GM23338 (cell line): ENCODE measurements around the gene JAG1. TPM values are rescaled to one million over a fixed set of nuclear protein-coding genes. Genes with fewer than 3 reads are reported as not detected.

Experiments
- ATAC-seq: fragments of 200-7000 bp; cut with Tn5 transposase; 3 replicates; pipeline ENCODE4 v1.9.1; 2020
- DNase-seq: peaks from one replicate; pipeline ENCODE4 v3.0.0-alpha.2; 2015; ENCODE audit warnings: low spot score
- H2AFZ ChIP-seq: fragments of 200-600 bp; sonication (generic); 2 replicates; pipeline ENCODE4 v1.8.0; 2016; ENCODE audit warnings: antibody characterized with exemption, mild to moderate bottlenecking, moderate library complexity
- H3F3A ChIP-seq: fragments of 200-600 bp; sonication (generic); replicated peaks from 2 replicates; pipeline ENCODE4 v1.8.0; 2017; ENCODE audit warnings: antibody characterized with exemption, mixed run types, low read depth
- H3K27ac ChIP-seq: fragments of 200-600 bp; sonication (generic); 2 replicates; pipeline ENCODE4 v1.6.1; 2016; ENCODE audit warnings: low read depth
- H3K27me3 ChIP-seq: fragments of 200-600 bp; sonication (generic); 2 replicates; pipeline ENCODE4 v1.8.0; 2016; ENCODE audit warnings: mild to moderate bottlenecking, mixed run types, moderate library complexity; ENCODE audit not compliant: insufficient read depth
- H3K36me3 ChIP-seq: fragments of 200-600 bp; sonication (generic); 2 replicates; pipeline ENCODE4 v1.8.0; 2016; ENCODE audit warnings: mild to moderate bottlenecking; ENCODE audit not compliant: insufficient read depth
- H3K4me1 ChIP-seq: fragments of 200-600 bp; sonication (generic); 2 replicates; pipeline ENCODE4 v1.8.0; 2016; ENCODE audit warnings: mild to moderate bottlenecking, moderate library complexity; ENCODE audit not compliant: insufficient read depth
- H3K4me2 ChIP-seq: fragments of 200-600 bp; sonication (generic); 2 replicates; pipeline ENCODE4 v1.7.1; 2017; ENCODE audit warnings: mixed run types
- H3K4me3 ChIP-seq: fragments of 200-600 bp; sonication (generic); 2 replicates; pipeline ENCODE4 v1.6.1; 2016; ENCODE audit warnings: mixed run types
- H3K79me2 ChIP-seq: fragments of 200-600 bp; sonication (generic); replicated peaks from 2 replicates; pipeline ENCODE4 v1.8.0; 2017; ENCODE audit warnings: mild to moderate bottlenecking; ENCODE audit not compliant: insufficient read depth
- H3K9me2 ChIP-seq: fragments of 200-600 bp; sonication (generic); 2 replicates; pipeline ENCODE4 v1.8.0; 2017; ENCODE audit not compliant: insufficient read depth
- H4K20me1 ChIP-seq: fragments of 200-600 bp; sonication (generic); replicated peaks from 2 replicates; pipeline ENCODE4 v1.8.0; 2017; ENCODE audit warnings: mild to moderate bottlenecking; ENCODE audit not compliant: insufficient read depth
- H3K27ac Mint-ChIP-seq: 2 replicates; pipeline ENCODE4 v1.8.0; 2020; ENCODE audit warnings: inconsistent platforms, mild to moderate bottlenecking, moderate library complexity, mixed read lengths
- H3K27me3 Mint-ChIP-seq: 3 replicates; pipeline ENCODE4 v1.8.0; 2022; ENCODE audit warnings: low read depth, mild to moderate bottlenecking, moderate library complexity, mixed read lengths, inconsistent platforms; ENCODE audit not compliant: insufficient read depth, poor library complexity
- H3K36me3 Mint-ChIP-seq: 3 replicates; pipeline ENCODE4 v1.8.0; 2021; ENCODE audit warnings: low read depth, mild to moderate bottlenecking, inconsistent platforms, moderate library complexity, mixed read lengths
- H3K4me1 Mint-ChIP-seq: 3 replicates; pipeline ENCODE4 v1.8.0; 2020; ENCODE audit warnings: mild to moderate bottlenecking, inconsistent platforms, mixed read lengths
- H3K4me3 Mint-ChIP-seq: 3 replicates; pipeline ENCODE4 v1.8.0; 2021; ENCODE audit warnings: moderate library complexity, mild to moderate bottlenecking, inconsistent platforms, mixed read lengths
- H3K9me3 Mint-ChIP-seq: 3 replicates; pipeline ENCODE4 v1.8.0; 2020; ENCODE audit warnings: moderate library complexity, mild to moderate bottlenecking, inconsistent platforms, mixed read lengths
- CREB1 ChIP-seq: fragments of 250-450 bp; sonication (Bioruptor Pico); IDR thresholded peaks from 2 replicates; pipeline ENCODE4 v1.5.0; 2020; ENCODE audit warnings: low read depth, mild to moderate bottlenecking, moderate library complexity
- EZH2 ChIP-seq: fragments of 200-600 bp; sonication (generic); IDR thresholded peaks from one replicate; pipeline ENCODE4 v1.8.0; 2017; ENCODE audit warnings: antibody characterized with exemption, mild to moderate bottlenecking, low read depth; ENCODE audit not compliant: unreplicated experiment
- JUNB ChIP-seq: IDR thresholded peaks from one replicate; pipeline ENCODE4 v1.6.1; 2016; ENCODE audit warnings: antibody characterized with exemption; ENCODE audit not compliant: unreplicated experiment
- NANOG ChIP-seq: IDR thresholded peaks from 2 replicates; pipeline ENCODE4 v1.6.1; 2016; ENCODE audit warnings: antibody characterized with exemption, borderline replicate concordance
- POLR2AphosphoS5 ChIP-seq: IDR thresholded peaks from 2 replicates; pipeline ENCODE4 v1.6.1; 2016; ENCODE audit warnings: antibody characterized with exemption, low read depth
- ZNF331 ChIP-seq: fragments of 250-450 bp; sonication (Bioruptor Pico); IDR thresholded peaks from 2 replicates; pipeline ENCODE4 v1.5.0; 2020; ENCODE audit warnings: low read depth, mild to moderate bottlenecking, moderate library complexity
- polyA plus RNA-seq: library from polyadenylated mRNA; unstranded; fragments of >200 nt; fragmentation: Nextera tagmentation; extraction: Ambion mirVana; gene quantifications from 2 replicates; pipeline ENCODE4 v1.2.1, GENCODE V29; 2016
- total RNA-seq: library from RNA; depleted of rRNA; stranded (reverse); fragments of >200 nt; shearing (Covaris generic); gene quantifications from 2 replicates; pipeline ENCODE4 v1.2.3, GENCODE V29; 2014
- TF ChIP-seq, protein P1 (sequence below): IDR thresholded peaks from one replicate; pipeline ENCODE4 v1.6.1; 2018; ENCODE audit warnings: antibody characterized with exemption; ENCODE audit not compliant: unreplicated experiment
- TF ChIP-seq, protein P2 (sequence below), 2 experiments: fragments of 200-600 bp in 1 of 2; sonication (generic) in 1 of 2; conservative IDR thresholded peaks; 2 replicates each; pipeline versions ENCODE4 v1.5.1 to v1.6.1; 2016 to 2017; ENCODE audit warnings: antibody characterized with exemption in 2 of 2, low read depth in 2 of 2, mild to moderate bottlenecking in 2 of 2, moderate library complexity in 1 of 2
- TF ChIP-seq, protein P3 (sequence below): fragments of 250-450 bp; sonication (Bioruptor Pico); IDR thresholded peaks from 2 replicates; pipeline ENCODE4 v1.5.0; 2020; ENCODE audit warnings: mild to moderate bottlenecking, moderate library complexity

The JAG1 gene
- total and polyA plus RNA-seq, 2 experiments from 2014 or later: 9.7 to 46.5 TPM

DNA sequence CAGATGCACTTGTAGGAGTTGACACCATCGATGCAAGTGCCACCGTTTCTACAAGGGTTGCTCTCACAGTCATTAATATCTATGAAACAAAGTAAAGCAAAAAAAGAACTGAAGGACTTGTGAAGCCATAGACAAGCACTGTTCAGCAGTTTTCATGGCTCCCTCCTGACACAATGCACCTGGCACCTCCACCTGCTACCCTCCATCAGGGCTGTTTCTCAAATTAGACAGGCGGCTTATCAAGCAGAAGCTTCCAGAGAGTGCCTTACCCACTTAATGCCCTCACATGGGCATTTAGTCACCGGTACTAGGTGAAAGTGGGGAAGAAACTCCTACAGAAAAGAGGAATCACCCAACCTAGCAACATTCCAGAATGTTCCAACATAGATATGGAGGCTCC, 27.8 kb downstream of the JAG1 start (continued):
- TF ChIP-seq, protein P1, sequence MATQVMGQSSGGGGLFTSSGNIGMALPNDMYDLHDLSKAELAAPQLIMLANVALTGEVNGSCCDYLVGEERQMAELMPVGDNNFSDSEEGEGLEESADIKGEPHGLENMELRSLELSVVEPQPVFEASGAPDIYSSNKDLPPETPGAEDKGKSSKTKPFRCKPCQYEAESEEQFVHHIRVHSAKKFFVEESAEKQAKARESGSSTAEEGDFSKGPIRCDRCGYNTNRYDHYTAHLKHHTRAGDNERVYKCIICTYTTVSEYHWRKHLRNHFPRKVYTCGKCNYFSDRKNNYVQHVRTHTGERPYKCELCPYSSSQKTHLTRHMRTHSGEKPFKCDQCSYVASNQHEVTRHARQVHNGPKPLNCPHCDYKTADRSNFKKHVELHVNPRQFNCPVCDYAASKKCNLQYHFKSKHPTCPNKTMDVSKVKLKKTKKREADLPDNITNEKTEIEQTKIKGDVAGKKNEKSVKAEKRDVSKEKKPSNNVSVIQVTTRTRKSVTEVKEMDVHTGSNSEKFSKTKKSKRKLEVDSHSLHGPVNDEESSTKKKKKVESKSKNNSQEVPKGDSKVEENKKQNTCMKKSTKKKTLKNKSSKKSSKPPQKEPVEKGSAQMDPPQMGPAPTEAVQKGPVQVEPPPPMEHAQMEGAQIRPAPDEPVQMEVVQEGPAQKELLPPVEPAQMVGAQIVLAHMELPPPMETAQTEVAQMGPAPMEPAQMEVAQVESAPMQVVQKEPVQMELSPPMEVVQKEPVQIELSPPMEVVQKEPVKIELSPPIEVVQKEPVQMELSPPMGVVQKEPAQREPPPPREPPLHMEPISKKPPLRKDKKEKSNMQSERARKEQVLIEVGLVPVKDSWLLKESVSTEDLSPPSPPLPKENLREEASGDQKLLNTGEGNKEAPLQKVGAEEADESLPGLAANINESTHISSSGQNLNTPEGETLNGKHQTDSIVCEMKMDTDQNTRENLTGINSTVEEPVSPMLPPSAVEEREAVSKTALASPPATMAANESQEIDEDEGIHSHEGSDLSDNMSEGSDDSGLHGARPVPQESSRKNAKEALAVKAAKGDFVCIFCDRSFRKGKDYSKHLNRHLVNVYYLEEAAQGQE: no peak
- TF ChIP-seq, protein P2, sequence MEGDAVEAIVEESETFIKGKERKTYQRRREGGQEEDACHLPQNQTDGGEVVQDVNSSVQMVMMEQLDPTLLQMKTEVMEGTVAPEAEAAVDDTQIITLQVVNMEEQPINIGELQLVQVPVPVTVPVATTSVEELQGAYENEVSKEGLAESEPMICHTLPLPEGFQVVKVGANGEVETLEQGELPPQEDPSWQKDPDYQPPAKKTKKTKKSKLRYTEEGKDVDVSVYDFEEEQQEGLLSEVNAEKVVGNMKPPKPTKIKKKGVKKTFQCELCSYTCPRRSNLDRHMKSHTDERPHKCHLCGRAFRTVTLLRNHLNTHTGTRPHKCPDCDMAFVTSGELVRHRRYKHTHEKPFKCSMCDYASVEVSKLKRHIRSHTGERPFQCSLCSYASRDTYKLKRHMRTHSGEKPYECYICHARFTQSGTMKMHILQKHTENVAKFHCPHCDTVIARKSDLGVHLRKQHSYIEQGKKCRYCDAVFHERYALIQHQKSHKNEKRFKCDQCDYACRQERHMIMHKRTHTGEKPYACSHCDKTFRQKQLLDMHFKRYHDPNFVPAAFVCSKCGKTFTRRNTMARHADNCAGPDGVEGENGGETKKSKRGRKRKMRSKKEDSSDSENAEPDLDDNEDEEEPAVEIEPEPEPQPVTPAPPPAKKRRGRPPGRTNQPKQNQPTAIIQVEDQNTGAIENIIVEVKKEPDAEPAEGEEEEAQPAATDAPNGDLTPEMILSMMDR (conservative IDR thresholded peaks at IDR 0.05; ENCODE audit: low read depth in 2 of 2): no peak
- TF ChIP-seq POLR2AphosphoS5 (no peak), CREB1 (CRISPR knock-in tag) (no peak)

DNA sequence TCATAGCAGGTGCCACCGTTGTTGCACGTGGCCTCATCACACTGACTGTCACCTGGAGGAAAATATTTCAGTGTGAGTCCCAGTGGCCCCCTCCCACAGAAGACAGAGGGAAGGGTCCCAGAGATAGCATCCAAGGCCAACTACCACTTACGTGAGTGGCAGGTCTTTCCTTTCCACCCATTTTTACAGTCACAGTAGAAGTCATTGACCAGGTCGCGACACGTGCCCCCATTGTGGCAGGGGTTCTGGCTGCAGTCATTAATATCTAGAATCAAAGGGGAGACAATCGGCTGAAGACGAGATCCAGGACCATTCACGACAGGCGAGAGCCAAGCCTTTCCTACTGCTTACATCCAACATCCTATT, 28.6 kb downstream of the JAG1 start:
- H3K36me3 Mint-ChIP-seq: peaks cover 100% of the 10 kb centered on the region
- no peaks in the 10 kb centered on the region for H3K79me2 ChIP-seq
- no peak for DNase-seq
- H3K4me2 ChIP-seq: no peak overlapping the region
- H3K4me1 ChIP-seq: peaks cover 19% of the 10 kb centered on the region
- H3K9me3 Mint-ChIP-seq: no peaks in the 10 kb centered on the region
- TF ChIP-seq JUNB: no peak
- no peak for TF ChIP-seq NANOG
- TF ChIP-seq ZNF331 (CRISPR knock-in tag): no peak
- TF ChIP-seq EZH2: no peak
- TF ChIP-seq, protein P3, sequence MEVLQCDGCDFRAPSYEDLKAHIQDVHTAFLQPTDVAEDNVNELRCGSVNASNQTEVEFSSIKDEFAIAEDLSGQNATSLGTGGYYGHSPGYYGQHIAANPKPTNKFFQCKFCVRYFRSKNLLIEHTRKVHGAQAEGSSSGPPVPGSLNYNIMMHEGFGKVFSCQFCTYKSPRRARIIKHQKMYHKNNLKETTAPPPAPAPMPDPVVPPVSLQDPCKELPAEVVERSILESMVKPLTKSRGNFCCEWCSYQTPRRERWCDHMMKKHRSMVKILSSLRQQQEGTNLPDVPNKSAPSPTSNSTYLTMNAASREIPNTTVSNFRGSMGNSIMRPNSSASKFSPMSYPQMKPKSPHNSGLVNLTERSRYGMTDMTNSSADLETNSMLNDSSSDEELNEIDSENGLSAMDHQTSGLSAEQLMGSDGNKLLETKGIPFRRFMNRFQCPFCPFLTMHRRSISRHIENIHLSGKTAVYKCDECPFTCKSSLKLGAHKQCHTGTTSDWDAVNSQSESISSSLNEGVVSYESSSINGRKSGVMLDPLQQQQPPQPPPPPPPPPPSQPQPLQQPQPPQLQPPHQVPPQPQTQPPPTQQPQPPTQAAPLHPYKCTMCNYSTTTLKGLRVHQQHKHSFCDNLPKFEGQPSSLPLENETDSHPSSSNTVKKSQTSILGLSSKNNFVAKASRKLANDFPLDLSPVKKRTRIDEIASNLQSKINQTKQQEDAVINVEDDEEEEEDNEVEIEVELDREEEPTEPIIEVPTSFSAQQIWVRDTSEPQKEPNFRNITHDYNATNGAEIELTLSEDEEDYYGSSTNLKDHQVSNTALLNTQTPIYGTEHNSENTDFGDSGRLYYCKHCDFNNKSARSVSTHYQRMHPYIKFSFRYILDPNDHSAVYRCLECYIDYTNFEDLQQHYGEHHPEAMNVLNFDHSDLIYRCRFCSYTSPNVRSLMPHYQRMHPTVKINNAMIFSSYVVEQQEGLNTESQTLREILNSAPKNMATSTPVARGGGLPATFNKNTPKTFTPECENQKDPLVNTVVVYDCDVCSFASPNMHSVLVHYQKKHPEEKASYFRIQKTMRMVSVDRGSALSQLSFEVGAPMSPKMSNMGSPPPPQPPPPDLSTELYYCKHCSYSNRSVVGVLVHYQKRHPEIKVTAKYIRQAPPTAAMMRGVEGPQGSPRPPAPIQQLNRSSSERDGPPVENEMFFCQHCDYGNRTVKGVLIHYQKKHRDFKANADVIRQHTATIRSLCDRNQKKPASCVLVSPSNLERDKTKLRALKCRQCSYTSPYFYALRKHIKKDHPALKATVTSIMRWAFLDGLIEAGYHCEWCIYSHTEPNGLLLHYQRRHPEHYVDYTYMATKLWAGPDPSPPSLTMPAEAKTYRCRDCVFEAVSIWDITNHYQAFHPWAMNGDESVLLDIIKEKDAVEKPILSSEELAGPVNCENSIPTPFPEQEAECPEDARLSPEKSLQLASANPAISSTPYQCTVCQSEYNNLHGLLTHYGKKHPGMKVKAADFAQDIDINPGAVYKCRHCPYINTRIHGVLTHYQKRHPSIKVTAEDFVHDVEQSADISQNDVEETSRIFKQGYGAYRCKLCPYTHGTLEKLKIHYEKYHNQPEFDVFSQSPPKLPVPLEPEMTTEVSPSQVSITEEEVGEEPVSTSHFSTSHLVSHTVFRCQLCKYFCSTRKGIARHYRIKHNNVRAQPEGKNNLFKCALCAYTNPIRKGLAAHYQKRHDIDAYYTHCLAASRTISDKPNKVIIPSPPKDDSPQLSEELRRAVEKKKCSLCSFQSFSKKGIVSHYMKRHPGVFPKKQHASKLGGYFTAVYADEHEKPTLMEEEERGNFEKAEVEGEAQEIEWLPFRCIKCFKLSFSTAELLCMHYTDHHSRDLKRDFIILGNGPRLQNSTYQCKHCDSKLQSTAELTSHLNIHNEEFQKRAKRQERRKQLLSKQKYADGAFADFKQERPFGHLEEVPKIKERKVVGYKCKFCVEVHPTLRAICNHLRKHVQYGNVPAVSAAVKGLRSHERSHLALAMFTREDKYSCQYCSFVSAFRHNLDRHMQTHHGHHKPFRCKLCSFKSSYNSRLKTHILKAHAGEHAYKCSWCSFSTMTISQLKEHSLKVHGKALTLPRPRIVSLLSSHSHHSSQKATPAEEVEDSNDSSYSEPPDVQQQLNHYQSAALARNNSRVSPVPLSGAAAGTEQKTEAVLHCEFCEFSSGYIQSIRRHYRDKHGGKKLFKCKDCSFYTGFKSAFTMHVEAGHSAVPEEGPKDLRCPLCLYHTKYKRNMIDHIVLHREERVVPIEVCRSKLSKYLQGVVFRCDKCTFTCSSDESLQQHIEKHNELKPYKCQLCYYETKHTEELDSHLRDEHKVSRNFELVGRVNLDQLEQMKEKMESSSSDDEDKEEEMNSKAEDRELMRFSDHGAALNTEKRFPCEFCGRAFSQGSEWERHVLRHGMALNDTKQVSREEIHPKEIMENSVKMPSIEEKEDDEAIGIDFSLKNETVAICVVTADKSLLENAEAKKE (CRISPR knock-in tag): no peak
- no peaks in the 10 kb centered on the region for H3K9me2 ChIP-seq
- no peak overlapping the region for H2AFZ ChIP-seq
- peaks cover 10% of the 10 kb centered on the region for H4K20me1 ChIP-seq
- no peak overlapping the region for H3K4me3 Mint-ChIP-seq
- peaks cover 66% of the 10 kb centered on the region for H3K36me3 ChIP-seq
- no peaks in the 10 kb centered on the region for H3F3A ChIP-seq
- H3K4me3 ChIP-seq: no peak overlapping the region
- peaks cover 31% of the 10 kb centered on the region for H3K4me1 Mint-ChIP-seq
- no peak overlapping the region for H3K27ac ChIP-seq
- H3K27me3 ChIP-seq: no peaks in the 10 kb centered on the region
- no peak overlapping the region for H3K27ac Mint-ChIP-seq
- H3K27me3 Mint-ChIP-seq: peaks cover 12% of the 10 kb centered on the region
- no peak for ATAC-seq
